Omental fat pad (tissue), 4 donors: ENCODE data around the gene ARHGAP26. TPM values are rescaled to one million over a fixed set of nuclear protein-coding genes. Genes with fewer than 3 reads are reported as not detected.

Experiments
- ATAC-seq: fragments of 150-250 bp; one replicate; pipeline ENCODE4 v1.9.1; 2016; ENCODE audit warnings: mild to moderate bottlenecking, moderate library complexity; ENCODE audit not compliant: low FRiP score
- DNase-seq: peaks from one replicate; pipeline ENCODE4 v3.0.0-alpha.2; 2019; ENCODE audit warnings: low spot score
- CTCF ChIP-seq, 3 donors: fragments of 450-650 bp; IDR thresholded peaks; one replicate each; pipeline ENCODE4 v1.5.1; 2016 to 2017; ENCODE audit warnings: antibody characterized with exemption in 3 of 3, mild to moderate bottlenecking in 3 of 3, moderate library complexity in 2 of 3
- total RNA-seq, 4 donors: library from RNA; depleted of rRNA; stranded (reverse); fragments of >200 nt; gene quantifications; one replicate each; pipeline ENCODE4 v1.1.0, GENCODE V29; 2016

ARHGAP26 gene
- total RNA-seq, 4 donors from 2014 or later, result 40.4 to 134 (median 63.6) TPM

GRCh38 chr5:142969186-142969585, 199.0 kb downstream of the ARHGAP26 start:
- DNase-seq (no peak), ATAC-seq (no peak)
- no peak for TF ChIP-seq CTCF (IDR thresholded peaks at IDR 0.05)

GRCh38 chr5:142969624-142970439, 199.7 kb downstream of the ARHGAP26 start:
- no peak for TF ChIP-seq CTCF (IDR thresholded peaks at IDR 0.05)
- no peak for DNase-seq
- ATAC-seq, result no peak

- no peak for TF ChIP-seq CTCF (IDR thresholded peaks at IDR 0.05)
- no peak for DNase-seq
- no peak for ATAC-seq
These were observed 200.4 kb downstream of the ARHGAP26 start for GRCh38 chr5:142970440-142971030.

GRCh38 chr5:142971303-142972013, 201.3 kb downstream of the ARHGAP26 start:
- no peak for TF ChIP-seq CTCF (IDR thresholded peaks at IDR 0.05)
- ATAC-seq (no peak), DNase-seq (no peak)

- DNase-seq (no peak), ATAC-seq (no peak)
- TF ChIP-seq CTCF (IDR thresholded peaks at IDR 0.05), result no peak
These were observed 201.9 kb downstream of the ARHGAP26 start for GRCh38 chr5:142972064-142972570.

GRCh38 chr5:142973932-142974331, 203.8 kb downstream of the ARHGAP26 start:
- ATAC-seq, result no peak
- TF ChIP-seq CTCF (IDR thresholded peaks at IDR 0.05), result no peak
- DNase-seq, result no peak
